ENCODE measurements around the gene DLG2.

Gene DLG2

GRCh38 chr11:85582111-85582510 is 45.0 kb downstream of the DLG2 start:
- CTCF ChIA-PET, result no interaction called here
- no peak for TF ChIP-seq CTCF (IDR thresholded peaks at IDR 0.05; ENCODE audit: insufficient read depth, low read length, missing control alignments)
- POLR2A ChIA-PET, result no interaction called here
- no peak for DNase-seq (ENCODE audit: low read depth, low spot score)
- H3K4me3 ChIP-seq (ENCODE audit: low read depth, low read length), result no peak overlapping the region

- CTCF ChIA-PET, result no interaction called here
- no peak for TF ChIP-seq CTCF (IDR thresholded peaks at IDR 0.05; ENCODE audit: insufficient read depth, low read length, missing control alignments)
- POLR2A ChIA-PET, result no interaction called here
- no peak for DNase-seq (ENCODE audit: low read depth, low spot score)
- no peak overlapping the region for H3K4me3 ChIP-seq (ENCODE audit: low read depth, low read length)
Observed at GRCh38 chr11:85575388-85575787, 51.8 kb downstream of the DLG2 start.

GRCh38 chr11:85572056-85572455 is 55.1 kb downstream of the DLG2 start:
- POLR2A ChIA-PET, result no interaction called here

GRCh38 chr11:85569525-85569924 is 57.6 kb downstream of the DLG2 start:
- CTCF ChIA-PET, result no interaction called here
- TF ChIP-seq CTCF (IDR thresholded peaks at IDR 0.05; ENCODE audit: insufficient read depth, low read length, missing control alignments), result no peak
- POLR2A ChIA-PET, result no interaction called here
- no peak for DNase-seq (ENCODE audit: low read depth, low spot score)
- no peak overlapping the region for H3K4me3 ChIP-seq (ENCODE audit: low read depth, low read length)

More at GRCh38 chr11:85572056-85572455, 55.1 kb downstream of the DLG2 start:
- CTCF ChIA-PET, result no interaction called here
- no peak overlapping the region for H3K4me3 ChIP-seq (ENCODE audit: low read depth, low read length)
- no peak for TF ChIP-seq CTCF (IDR thresholded peaks at IDR 0.05; ENCODE audit: insufficient read depth, low read length, missing control alignments)
- DNase-seq (ENCODE audit: low read depth, low spot score), result no peak

GRCh38 chr11:85558411-85558810 is 68.7 kb downstream of the DLG2 start:
- ChIA-PET POLR2A (no interaction called here), CTCF (no interaction called here)
- no peak for DNase-seq (ENCODE audit: low read depth, low spot score)
- TF ChIP-seq CTCF (IDR thresholded peaks at IDR 0.05; ENCODE audit: insufficient read depth, low read length, missing control alignments), result no peak
- no peak overlapping the region for H3K4me3 ChIP-seq (ENCODE audit: low read depth, low read length)

- CTCF ChIA-PET, result no interaction called here
- DNase-seq (ENCODE audit: low read depth, low spot score), result no peak
- H3K4me3 ChIP-seq (ENCODE audit: low read depth, low read length), result no peak overlapping the region
- TF ChIP-seq CTCF (IDR thresholded peaks at IDR 0.05; ENCODE audit: insufficient read depth, low read length, missing control alignments), result no peak
- POLR2A ChIA-PET, result no interaction called here
Observed at GRCh38 chr11:85551881-85552280, 75.3 kb downstream of the DLG2 start.
